Chondrocyte (in vitro differentiated cells): ENCODE results near the gene SLC25A22. TPM values are rescaled to one million over a fixed set of nuclear protein-coding genes. Genes with fewer than 3 reads are reported as not detected.

ENCODE experiments used
- DNase-seq: peaks from one replicate; pipeline ENCODE4 v3.0.0; 2021; ENCODE audit warnings: mixed read lengths, low spot score
- H3K27ac Mint-ChIP-seq: one replicate; pipeline ENCODE4 v1.8.0; 2021; ENCODE audit warnings: mild to moderate bottlenecking, moderate library complexity, mixed read lengths; ENCODE audit not compliant: unreplicated experiment
- H3K27me3 Mint-ChIP-seq: 2 replicates; pipeline ENCODE4 v1.8.0; 2021; ENCODE audit warnings: low read depth, mixed read lengths
- H3K36me3 Mint-ChIP-seq: 2 replicates; pipeline ENCODE4 v1.8.0; 2021; ENCODE audit warnings: low read depth, mixed read lengths
- H3K4me1 Mint-ChIP-seq: 2 replicates; pipeline ENCODE4 v1.8.0; 2021; ENCODE audit warnings: low read depth, mild to moderate bottlenecking, mixed read lengths
- H3K4me3 Mint-ChIP-seq: one replicate; pipeline ENCODE4 v1.8.0; 2021; ENCODE audit warnings: mild to moderate bottlenecking, moderate library complexity, mixed read lengths; ENCODE audit not compliant: unreplicated experiment
- H3K9me3 Mint-ChIP-seq: 2 replicates; pipeline ENCODE4 v1.8.0; 2021; ENCODE audit warnings: low read depth, mixed read lengths
- total RNA-seq: library from RNA; stranded (reverse); gene quantifications from 3 replicates; pipeline ENCODE4 v1.2.1, GENCODE V29; 2021
- TF ChIP-seq, protein P1 (sequence below): fragments of 200-600 bp; sonication (generic); IDR thresholded peaks from 2 replicates; pipeline ENCODE4 v1.5.0; 2021; ENCODE audit warnings: antibody characterized with exemption, mild to moderate bottlenecking, moderate library complexity

SLC25A22 gene
- total RNA-seq, 1 donor from 2014 or later, result 16.0 TPM

DNA sequence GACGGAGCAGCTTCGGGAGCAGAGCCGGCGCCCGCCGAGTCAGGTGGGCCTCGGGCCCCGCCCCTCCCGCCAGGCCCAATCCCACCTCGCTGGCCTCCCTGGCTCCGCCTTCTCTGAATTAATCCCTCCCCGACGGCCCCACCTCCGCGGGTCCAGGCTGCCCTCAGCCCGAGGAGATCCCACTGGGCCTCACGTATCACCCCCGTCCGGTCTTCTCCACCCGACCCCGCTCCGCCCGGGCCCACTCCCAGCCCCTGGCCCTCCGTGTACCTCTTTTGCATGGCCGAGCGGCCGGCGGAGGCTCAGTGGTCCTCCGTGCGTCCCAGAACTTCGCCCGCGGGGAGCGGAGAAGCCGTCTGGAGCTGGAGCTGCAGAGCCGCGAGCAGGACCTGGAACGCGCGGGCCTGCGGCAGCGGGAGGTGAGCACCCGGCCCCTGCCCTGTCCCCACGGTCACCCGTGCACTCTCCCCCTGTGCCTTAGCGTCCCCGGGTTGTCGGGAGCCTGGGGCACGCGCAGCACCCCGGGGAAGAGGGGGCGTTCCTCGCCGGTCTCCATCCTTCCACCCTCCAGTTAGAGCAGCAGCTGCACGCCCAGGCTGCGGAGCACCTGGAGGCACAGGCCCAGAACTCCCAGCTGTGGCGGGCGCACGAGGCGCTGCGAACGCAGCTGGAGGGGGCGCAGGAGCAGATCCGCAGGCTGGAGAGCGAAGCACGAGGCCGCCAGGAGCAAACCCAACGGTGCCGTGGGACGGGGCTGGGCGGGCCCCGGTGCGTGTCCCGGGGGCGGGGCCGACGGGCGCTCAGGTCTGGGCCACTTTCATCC lies 32.4 kb upstream of the SLC25A22 start:
- H3K36me3 Mint-ChIP-seq, result no peaks in the 10 kb centered on the region
- H3K9me3 Mint-ChIP-seq, result no peaks in the 10 kb centered on the region
- no peak for DNase-seq
- H3K4me3 Mint-ChIP-seq, result peak overlapping the region; percentile 61
- TF ChIP-seq, protein P1, sequence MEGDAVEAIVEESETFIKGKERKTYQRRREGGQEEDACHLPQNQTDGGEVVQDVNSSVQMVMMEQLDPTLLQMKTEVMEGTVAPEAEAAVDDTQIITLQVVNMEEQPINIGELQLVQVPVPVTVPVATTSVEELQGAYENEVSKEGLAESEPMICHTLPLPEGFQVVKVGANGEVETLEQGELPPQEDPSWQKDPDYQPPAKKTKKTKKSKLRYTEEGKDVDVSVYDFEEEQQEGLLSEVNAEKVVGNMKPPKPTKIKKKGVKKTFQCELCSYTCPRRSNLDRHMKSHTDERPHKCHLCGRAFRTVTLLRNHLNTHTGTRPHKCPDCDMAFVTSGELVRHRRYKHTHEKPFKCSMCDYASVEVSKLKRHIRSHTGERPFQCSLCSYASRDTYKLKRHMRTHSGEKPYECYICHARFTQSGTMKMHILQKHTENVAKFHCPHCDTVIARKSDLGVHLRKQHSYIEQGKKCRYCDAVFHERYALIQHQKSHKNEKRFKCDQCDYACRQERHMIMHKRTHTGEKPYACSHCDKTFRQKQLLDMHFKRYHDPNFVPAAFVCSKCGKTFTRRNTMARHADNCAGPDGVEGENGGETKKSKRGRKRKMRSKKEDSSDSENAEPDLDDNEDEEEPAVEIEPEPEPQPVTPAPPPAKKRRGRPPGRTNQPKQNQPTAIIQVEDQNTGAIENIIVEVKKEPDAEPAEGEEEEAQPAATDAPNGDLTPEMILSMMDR, result no peak
- no peaks in the 10 kb centered on the region for H3K27me3 Mint-ChIP-seq
- peaks cover 61% of the 10 kb centered on the region for H3K4me1 Mint-ChIP-seq
- H3K27ac Mint-ChIP-seq, result no peak overlapping the region

DNA sequence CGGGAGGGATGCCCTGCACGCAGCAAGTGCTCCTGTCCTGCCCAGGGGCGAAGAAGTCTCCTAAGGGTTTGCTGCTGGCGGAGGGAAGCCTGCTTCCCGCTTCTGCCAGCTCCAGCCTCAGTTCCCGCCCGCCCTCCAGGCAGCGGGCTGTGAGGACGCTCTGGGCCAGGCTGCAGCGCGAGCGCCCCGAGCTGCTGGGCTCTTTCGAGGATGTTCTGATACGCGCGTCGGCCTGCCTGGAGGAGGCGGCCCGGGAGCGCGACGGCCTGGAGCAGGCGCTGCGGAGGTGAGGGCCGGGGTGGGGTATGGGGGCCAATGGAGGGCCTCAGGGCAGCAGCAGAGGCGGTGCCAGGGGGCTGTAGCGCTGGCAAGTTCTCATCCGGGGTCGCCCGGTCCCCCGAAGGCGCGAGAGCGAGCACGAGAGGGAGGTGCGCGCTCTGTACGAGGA lies 31.8 kb upstream of the SLC25A22 start:
- Mint-ChIP-seq H3K27ac (no peak overlapping the region), H3K4me3 (peak overlapping the region; percentile 25), H3K27me3 (no peaks in the 10 kb centered on the region), H3K36me3 (peaks cover 2% of the 10 kb centered on the region), H3K4me1 (peaks cover 56% of the 10 kb centered on the region), H3K9me3 (no peaks in the 10 kb centered on the region)
- DNase-seq, result no peak
- TF ChIP-seq, protein P1, result no peak

DNA sequence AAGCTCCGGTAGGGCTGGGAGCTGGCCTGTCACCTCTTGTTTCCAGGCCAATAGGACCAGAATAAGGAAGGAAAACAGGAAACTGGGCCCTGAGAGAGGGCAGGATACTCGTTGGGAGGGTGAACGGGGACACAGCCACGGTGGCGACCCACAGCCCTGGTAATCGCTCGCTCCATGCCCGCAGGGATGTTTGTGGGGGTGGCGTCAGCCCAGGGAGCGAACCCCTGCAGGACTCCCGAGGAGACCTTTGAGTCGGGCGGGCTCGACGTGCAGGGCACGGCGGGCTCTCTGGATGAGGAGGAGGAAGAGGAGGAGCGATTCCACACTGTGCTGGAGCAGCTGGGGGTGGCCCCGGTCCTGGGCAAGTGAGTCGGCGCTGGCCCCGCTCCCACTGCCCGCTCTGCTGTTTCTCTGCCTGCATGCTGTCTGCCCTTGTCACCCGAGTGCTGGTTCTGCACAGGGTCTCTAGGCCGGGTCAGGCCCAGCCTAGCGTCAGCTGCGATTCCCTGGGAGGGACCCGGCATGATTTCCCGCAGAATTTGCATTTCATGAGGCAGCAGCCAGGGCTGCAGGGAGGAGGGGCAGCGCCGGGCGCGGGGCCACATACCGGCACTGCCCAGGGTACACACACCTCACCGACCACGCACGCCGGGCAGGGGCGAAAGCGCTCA lies 31.2 kb upstream of the SLC25A22 start:
- H3K27me3 Mint-ChIP-seq, result no peaks in the 10 kb centered on the region
- peak overlapping the region; percentile 25 for H3K4me3 Mint-ChIP-seq

DNA sequence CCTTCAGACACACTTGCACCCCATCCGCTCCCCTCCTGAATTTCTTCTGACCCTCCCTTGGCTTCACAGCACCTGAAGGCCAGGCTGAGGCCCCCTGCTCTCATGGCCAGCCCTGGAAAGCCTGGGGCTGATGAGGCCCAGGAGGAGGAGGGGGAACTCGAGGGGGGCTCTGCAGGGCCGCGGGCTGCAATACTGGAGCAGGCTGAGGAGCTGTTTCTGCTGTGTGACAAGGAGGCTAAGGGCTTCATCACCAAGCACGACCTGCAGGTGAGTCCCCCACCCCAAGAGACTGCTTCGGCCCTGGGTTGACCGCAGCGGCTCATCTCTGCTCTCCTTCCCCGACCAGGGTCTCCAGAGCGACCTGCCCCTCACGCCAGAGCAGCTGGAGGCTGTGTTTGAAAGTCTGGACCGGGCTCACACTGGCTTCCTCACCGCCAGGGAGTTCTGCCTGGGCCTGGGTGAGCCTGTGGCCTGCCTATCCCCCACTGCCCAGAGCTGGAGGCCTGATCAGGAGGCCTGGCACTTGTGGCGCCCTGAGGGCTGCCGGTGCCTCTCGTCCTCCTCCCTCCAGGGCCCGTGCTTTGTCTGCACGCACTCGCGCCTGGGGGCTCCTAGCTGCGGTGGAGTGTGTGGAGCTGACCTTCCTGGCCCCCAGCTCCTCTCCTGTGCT lies 30.6 kb upstream of the SLC25A22 start:
- TF ChIP-seq, protein P1, result no peak
- Mint-ChIP-seq H3K36me3 (peaks cover 6% of the 10 kb centered on the region), H3K27ac (no peak overlapping the region), H3K27me3 (no peaks in the 10 kb centered on the region), H3K4me1 (peaks cover 46% of the 10 kb centered on the region), H3K9me3 (no peaks in the 10 kb centered on the region), H3K4me3 (peak overlapping the region; percentile 22)
- DNase-seq, result no peak

More for the DNA sequence above, 31.2 kb upstream of the SLC25A22 start:
- Mint-ChIP-seq H3K27ac (no peak overlapping the region), H3K9me3 (no peaks in the 10 kb centered on the region), H3K4me1 (peaks cover 52% of the 10 kb centered on the region), H3K36me3 (peaks cover 4% of the 10 kb centered on the region)
- TF ChIP-seq, protein P1, result no peak
- no peak for DNase-seq

DNA sequence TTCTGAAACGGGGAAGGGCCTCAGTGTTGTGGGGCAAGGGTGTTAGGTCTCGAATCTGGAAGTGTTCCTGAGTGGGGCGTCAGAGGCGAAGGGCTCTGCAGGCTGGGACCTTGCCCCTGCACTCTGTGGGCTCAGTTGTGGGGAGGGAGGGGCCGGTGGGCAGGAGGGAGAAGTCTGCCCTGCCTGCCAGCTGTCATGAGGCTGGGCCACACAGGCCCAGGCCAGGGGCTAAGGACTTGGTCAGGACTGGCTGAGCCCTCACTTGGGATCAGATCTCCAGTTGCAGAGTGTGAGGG lies 29.8 kb upstream of the SLC25A22 start, which contains the start of gene CRACR2B:
CRACR2B (plus strand) TSS at position 23 of the 296 bp plus-strand sequence. CDS start 689 bp downstream, outside the sequence.
- H3K9me3 Mint-ChIP-seq, result no peaks in the 10 kb centered on the region
- H3K27me3 Mint-ChIP-seq, result no peaks in the 10 kb centered on the region
- H3K4me3 Mint-ChIP-seq, result peak within 1 kb of the TSS; percentile 31
- TF ChIP-seq, protein P1, result no peak
- H3K4me1 Mint-ChIP-seq, result peaks cover 46% of the 10 kb centered on the region
- peaks cover 6% of the 10 kb centered on the region for H3K36me3 Mint-ChIP-seq
- DNase-seq, result no peak
- no peak within 1 kb of the TSS for H3K27ac Mint-ChIP-seq
